Germinal center (tissue), 1 donor: ENCODE results near the gene PARK7.

Experiments used
- DNase-seq: peaks from one replicate; pipeline ENCODE4 v3.0.0; 2012; ENCODE audit warnings: mixed read lengths, low spot score

PARK7 gene

GRCh38 chr1:7984811-7985210 lies 23.3 kb downstream of the PARK7 start:
- DNase-seq: no peak

- no peak for DNase-seq
These were observed 24.5 kb downstream of the PARK7 start for GRCh38 chr1:7985851-7986612.

- DNase-seq: no peak
These were observed 26.0 kb downstream of the PARK7 start for GRCh38 chr1:7987528-7987927.

- DNase-seq: no peak
These were observed 27.1 kb downstream of the PARK7 start for GRCh38 chr1:7988576-7988975.

GRCh38 chr1:7989762-7990428 lies 28.4 kb downstream of the PARK7 start:
- no peak for DNase-seq

GRCh38 chr1:7991504-7992440 lies 30.3 kb downstream of the PARK7 start:
- DNase-seq: no peak

- no peak for DNase-seq
These were observed 31.4 kb downstream of the PARK7 start for GRCh38 chr1:7992885-7993284.

- DNase-seq: no peak
These were observed 32.3 kb downstream of the PARK7 start for GRCh38 chr1:7993593-7994479.

DNA sequence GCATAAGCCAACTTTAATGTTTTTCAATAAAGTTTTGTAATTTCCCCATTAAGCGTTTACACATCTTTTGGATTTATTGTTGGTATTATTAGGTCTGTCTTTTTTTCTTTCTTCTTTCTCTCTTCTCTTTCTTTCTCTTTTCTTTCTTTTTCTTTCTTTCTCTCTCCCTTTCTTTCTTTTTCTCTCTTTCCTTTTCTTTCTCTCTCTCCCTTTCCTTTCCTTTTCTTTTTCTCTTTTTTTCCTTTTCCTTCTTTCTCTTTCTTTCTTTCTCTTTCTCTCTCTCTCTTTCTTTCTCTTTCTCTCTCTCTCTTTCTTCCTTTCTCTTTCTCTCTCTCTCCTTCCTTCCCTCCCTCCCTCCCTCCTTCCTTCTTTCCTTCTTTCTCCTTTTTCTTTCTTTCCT lies 33.3 kb downstream of the PARK7 start:
- no peak for DNase-seq

- DNase-seq: no peak
These were observed 33.9 kb downstream of the PARK7 start for GRCh38 chr1:7995437-7995836.

DNA sequence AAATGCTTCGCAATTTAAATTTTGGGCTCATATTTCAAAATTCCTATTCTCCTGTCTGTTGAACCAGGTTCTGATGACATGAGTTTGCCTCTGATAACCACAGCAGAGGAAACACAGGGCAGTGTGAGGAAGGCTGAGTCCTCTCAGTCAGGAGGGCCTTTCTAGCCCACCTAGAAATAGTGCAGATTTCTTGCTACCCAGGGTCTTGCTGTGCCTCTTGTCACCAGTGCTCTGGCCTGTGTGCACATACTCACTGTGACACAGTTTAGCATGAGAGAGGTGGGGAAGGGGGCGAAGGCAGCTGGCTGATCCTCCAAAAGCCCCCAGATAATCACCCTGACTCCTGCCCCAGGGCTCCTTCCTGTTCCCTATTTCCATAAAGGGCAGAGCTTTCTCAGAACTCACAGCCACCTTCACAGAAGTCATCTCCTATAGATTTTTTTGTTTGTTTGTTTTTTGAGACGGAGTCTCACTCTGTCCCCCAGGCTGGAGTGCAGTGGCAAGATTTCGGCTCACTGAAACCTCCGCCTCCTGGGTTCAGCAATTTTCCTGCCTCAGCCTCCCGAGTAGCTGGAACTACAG lies 40.9 kb downstream of the PARK7 start:
- DNase-seq: no peak

- DNase-seq: no peak
These were observed 41.4 kb downstream of the PARK7 start for GRCh38 chr1:8002921-8003320.

DNA sequence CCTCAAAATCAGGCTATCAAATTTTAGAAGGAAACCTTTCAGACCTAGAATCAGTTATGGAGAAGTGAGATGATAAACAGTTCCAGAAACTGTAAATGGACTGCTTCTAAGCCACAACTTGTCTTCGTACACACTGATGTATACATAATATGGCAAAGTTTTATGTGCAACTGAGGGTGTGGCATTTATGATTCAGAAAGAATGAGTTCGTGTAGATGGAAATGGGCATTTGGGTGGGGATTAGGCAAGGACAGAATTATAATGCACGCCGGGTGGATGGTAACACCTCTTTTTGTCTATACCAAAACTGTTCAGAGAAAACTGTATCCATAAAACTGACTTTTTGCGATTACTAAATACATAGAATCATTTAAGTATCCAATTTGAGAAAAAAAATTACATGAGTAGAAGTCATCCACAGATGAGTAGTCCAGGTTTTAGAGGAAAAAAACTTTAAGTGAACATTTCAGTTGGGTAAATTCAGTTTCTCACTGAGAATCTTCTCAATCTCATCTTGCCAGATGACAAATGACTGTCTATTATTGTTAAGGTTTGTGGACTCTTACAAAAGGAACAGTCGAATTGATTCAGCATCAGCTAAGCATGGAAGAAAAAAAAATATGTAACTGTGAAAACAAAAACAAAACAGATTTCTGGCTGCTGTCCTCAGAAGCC lies 42.1 kb downstream of the PARK7 start:
- no peak for DNase-seq

GRCh38 chr1:8004113-8004802 lies 42.7 kb downstream of the PARK7 start:
- no peak for DNase-seq

- no peak for DNase-seq
These were observed 43.5 kb downstream of the PARK7 start for GRCh38 chr1:8004803-8005573.

DNA sequence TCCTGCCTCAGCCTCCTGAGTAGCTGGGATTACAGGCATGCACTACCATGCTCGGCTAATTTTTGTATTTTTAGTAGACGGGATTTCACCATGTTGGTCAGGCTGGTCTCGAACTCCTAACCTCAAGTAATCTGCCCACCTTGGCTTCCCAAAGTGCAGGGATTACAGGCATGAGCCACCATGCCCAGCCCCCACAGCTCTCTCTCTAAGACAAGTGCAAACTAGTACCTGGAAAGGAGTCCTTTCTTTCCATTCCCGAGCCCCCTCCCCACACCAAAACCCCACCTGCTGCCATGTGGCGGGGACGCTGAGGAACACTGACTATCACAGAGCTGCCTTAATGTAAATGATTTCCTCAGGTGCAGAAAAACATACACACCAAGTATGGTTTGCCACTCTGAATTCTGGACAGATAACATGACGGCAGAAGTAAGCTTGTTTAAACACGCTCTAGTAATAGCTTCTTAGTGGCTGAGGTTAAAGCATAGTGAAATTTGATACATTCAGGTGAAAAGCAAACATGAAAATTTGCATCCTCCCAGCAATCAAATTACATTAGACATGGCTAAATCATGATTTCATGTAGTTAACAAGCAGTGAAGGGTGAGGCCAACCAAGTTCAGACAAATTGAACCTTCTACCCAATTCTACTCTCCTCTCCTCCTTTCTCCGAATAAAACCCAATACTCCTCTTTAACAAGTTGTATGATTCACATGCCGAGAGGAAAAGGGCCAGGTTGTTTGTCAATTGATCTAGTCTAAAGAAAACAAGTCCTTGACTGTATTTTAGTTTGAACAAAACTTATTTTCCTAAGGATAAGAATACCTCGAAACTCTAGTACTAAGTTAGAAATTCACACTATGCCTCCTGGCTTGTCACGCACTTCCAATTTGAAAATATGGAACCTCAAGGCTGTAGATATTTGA lies 44.8 kb downstream of the PARK7 start:
- DNase-seq: no peak

GRCh38 chr1:8009043-8010002 lies 47.8 kb downstream of the PARK7 start:
- no peak for DNase-seq
